K562 (cell line): ENCODE results near the gene MYMK. TPM values are rescaled to one million over a fixed set of nuclear protein-coding genes. Genes with fewer than 3 reads are reported as not detected.

Experiments
- DPF2 ChIP-seq: fragments of 450-650 bp; IDR thresholded peaks from 2 replicates; pipeline ENCODE4 v1.6.1; 2016
- EGR1 ChIP-seq: fragments of 450-650 bp; conservative IDR thresholded peaks from 2 replicates; pipeline ENCODE4 v1.6.1; 2017; ENCODE audit warnings: mild to moderate bottlenecking
- ELF1 ChIP-seq: fragments of 200-800 bp; sonication (Bioruptor generic); IDR thresholded peaks from 2 replicates; pipeline ENCODE4 v1.6.1; 2016; ENCODE audit warnings: missing genetic modification characterization, missing compliant biosample characterization
- FOS ChIP-seq: IDR thresholded peaks from 3 replicates; pipeline ENCODE4 v1.6.1; 2011; ENCODE audit not compliant: insufficient read length; ENCODE audit errors: extremely low read depth
- JUND ChIP-seq, 2 experiments: IDR thresholded peaks; 2 replicates in 1 of 2; 3 replicates in 1 of 2; pipeline ENCODE4 v1.6.1; 2011; ENCODE audit warnings: borderline replicate concordance in 2 of 2, low read depth in 2 of 2, low read length in 2 of 2, improper control_type of control experiment in 1 of 2, missing biosample characterization in 1 of 2, missing genetic modification characterization in 1 of 2, missing genetic modification reagents in 1 of 2
- LEF1 ChIP-seq: fragments of 450-650 bp; IDR thresholded peaks from 2 replicates; pipeline ENCODE4 v1.6.1; 2016; ENCODE audit warnings: mild to moderate bottlenecking
- NELFE ChIP-seq: IDR thresholded peaks from 2 replicates; pipeline ENCODE4 v1.6.1; 2011; ENCODE audit warnings: mild to moderate bottlenecking; ENCODE audit not compliant: insufficient read depth, insufficient read length
- NFIC ChIP-seq: fragments of 450-650 bp; IDR thresholded peaks from 2 replicates; pipeline ENCODE4 v1.6.1; 2017; ENCODE audit warnings: mild to moderate bottlenecking, inconsistent platforms
- TCF7 ChIP-seq: sonication (generic); IDR thresholded peaks from 2 replicates; pipeline ENCODE4 v1.6.1; 2016; ENCODE audit warnings: antibody characterized with exemption, borderline replicate concordance
- TEAD4 ChIP-seq, 2 experiments: sonication (generic) in 1 of 2; formaldehyde crosslinking in 1 of 2; IDR thresholded peaks; 2 replicates each; pipeline versions ENCODE4 v1.6.1 to v1.8.0; 2012 to 2022; ENCODE audit warnings: borderline replicate concordance in 1 of 2, inconsistent platforms in 1 of 2, low read length in 1 of 2, mild to moderate bottlenecking in 1 of 2, missing genetic modification reagents in 1 of 2
- TGIF2 ChIP-seq: sonication (generic); formaldehyde crosslinking; IDR thresholded peaks from 2 replicates; pipeline ENCODE4 v1.8.1; 2022; ENCODE audit warnings: mild to moderate bottlenecking, missing genetic modification reagents, moderate library complexity
- TRIM28 ChIP-seq: fragments of 450-650 bp; IDR thresholded peaks from 2 replicates; pipeline ENCODE4 v1.6.1; 2017
- ZKSCAN1 ChIP-seq: fragments of 150-350 bp; IDR thresholded peaks from 2 replicates; pipeline ENCODE4 v1.6.1; 2016; ENCODE audit warnings: low read depth, low read length
- ZNF354B ChIP-seq: fragments of 250-450 bp; sonication (Bioruptor Pico); IDR thresholded peaks from 2 replicates; pipeline ENCODE4 v1.4.0; 2020
- ZNF583 ChIP-seq: fragments of 250-450 bp; sonication (Bioruptor Pico); IDR thresholded peaks from 2 replicates; pipeline ENCODE4 v1.4.0; 2020
- polyA plus RNA-seq, 8 experiments: library from polyadenylated mRNA; depleted of rRNA in 4 of 8; stranded (reverse) in 5 of 8; unstranded in 3 of 8; fragments of >200 nt; fragmentation: Nextera tagmentation in 2 of 8; fragmentation: Illumina TruSeq in 1 of 8; extraction: Ambion mirVana in 2 of 8; extraction: Trizol in 1 of 8; gene quantifications; 2 replicates each; pipeline versions ENCODE4 v1.2.1 to v1.2.3, GENCODE V29; 2011 to 2014; ENCODE audit warnings: inconsistent platforms in 1 of 8, missing spikeins in 1 of 8
- total RNA-seq, 7 experiments: library from RNA; depleted of rRNA in 6 of 7; stranded (reverse); fragments of >200 nt in 6 of 7; fragmentation: Illumina TruSeq in 2 of 7; extraction: Trizol in 2 of 7; gene quantifications; 2 replicates each; pipeline versions ENCODE4 v1.2.1 to v1.2.3, GENCODE V29; 2011 to 2021; ENCODE audit warnings: low replicate concordance in 1 of 7
- TF ChIP-seq, protein P1 (sequence below): fragments of 250-450 bp; sonication (Bioruptor Pico); IDR thresholded peaks from 2 replicates; pipeline ENCODE4 v1.4.0; 2020
- TF ChIP-seq, protein P2 (sequence below): fragments of 200-800 bp; sonication (Bioruptor generic); IDR thresholded peaks from 2 replicates; pipeline ENCODE4 v1.6.1; 2017; ENCODE audit warnings: missing genetic modification characterization, missing compliant biosample characterization
- TF ChIP-seq, protein P3 (sequence below): fragments of 450-650 bp; IDR thresholded peaks from one replicate; pipeline ENCODE4 v1.6.1; 2018; ENCODE audit warnings: mild to moderate bottlenecking, moderate library complexity; ENCODE audit not compliant: partially characterized antibody

MYMK gene
- total and polyA plus RNA-seq, 9 of the 15 experiments (the other 6 are each of a cell fraction or from before 2014, with no cell fraction given) = not detected

DNA sequence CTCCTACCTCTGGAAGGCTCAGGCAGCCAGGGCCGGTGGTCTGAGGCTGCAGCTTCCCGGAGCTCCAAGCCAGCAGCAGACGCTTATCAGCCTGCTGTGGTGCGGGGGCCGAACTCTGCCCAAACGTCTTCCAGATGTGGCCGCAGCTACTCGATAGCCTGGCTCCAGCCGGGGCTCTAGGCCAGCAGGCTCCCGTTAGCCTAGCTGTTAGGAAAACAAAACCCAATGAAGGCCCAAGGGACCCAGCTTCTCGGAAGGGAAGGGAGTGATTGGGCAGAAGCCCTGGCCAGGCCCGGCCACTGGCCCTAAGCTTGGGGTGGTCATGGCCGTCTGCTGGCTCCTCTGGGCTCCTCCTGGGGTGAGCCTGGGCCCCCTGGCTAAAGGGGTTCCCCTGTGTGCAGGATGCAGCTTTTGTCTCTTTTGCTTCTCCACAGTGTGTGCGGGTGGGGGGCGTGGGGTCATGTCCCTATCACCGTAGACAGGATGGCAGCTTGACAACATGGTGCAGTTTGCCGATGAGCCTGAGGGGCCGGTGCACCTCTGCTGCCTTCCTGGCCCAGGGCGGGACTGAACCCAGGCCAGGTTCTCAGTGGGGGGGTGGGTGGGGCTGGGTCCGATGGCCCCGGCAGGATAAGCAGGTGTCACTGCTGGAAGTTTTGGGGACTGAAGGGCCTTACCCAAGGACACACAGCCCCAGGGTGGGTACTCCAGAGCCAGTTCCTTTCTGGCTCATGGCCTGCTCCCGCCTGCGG lies 18.7 kb downstream of the MYMK start (continued):
- TF ChIP-seq, protein P1, sequence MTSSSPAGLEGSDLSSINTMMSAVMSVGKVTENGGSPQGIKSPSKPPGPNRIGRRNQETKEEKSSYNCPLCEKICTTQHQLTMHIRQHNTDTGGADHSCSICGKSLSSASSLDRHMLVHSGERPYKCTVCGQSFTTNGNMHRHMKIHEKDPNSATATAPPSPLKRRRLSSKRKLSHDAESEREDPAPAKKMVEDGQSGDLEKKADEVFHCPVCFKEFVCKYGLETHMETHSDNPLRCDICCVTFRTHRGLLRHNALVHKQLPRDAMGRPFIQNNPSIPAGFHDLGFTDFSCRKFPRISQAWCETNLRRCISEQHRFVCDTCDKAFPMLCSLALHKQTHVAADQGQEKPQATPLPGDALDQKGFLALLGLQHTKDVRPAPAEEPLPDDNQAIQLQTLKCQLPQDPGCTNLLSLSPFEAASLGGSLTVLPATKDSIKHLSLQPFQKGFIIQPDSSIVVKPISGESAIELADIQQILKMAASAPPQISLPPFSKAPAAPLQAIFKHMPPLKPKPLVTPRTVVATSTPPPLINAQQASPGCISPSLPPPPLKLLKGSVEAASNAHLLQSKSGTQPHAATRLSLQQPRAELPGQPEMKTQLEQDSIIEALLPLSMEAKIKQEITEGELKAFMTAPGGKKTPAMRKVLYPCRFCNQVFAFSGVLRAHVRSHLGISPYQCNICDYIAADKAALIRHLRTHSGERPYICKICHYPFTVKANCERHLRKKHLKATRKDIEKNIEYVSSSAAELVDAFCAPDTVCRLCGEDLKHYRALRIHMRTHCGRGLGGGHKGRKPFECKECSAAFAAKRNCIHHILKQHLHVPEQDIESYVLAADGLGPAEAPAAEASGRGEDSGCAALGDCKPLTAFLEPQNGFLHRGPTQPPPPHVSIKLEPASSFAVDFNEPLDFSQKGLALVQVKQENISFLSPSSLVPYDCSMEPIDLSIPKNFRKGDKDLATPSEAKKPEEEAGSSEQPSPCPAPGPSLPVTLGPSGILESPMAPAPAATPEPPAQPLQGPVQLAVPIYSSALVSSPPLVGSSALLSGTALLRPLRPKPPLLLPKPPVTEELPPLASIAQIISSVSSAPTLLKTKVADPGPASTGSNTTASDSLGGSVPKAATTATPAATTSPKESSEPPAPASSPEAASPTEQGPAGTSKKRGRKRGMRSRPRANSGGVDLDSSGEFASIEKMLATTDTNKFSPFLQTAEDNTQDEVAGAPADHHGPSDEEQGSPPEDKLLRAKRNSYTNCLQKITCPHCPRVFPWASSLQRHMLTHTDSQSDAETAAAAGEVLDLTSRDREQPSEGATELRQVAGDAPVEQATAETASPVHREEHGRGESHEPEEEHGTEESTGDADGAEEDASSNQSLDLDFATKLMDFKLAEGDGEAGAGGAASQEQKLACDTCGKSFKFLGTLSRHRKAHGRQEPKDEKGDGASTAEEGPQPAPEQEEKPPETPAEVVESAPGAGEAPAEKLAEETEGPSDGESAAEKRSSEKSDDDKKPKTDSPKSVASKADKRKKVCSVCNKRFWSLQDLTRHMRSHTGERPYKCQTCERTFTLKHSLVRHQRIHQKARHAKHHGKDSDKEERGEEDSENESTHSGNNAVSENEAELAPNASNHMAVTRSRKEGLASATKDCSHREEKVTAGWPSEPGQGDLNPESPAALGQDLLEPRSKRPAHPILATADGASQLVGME (CRISPR knock-in tag) = no peak
- TF ChIP-seq ZKSCAN1 = no peak
- TF ChIP-seq ZNF583 (CRISPR knock-in tag) = no peak
- TF ChIP-seq ZNF354B (CRISPR knock-in tag) = no peak
- no peak for TF ChIP-seq JUND (IDR thresholded peaks at IDR 0.05; ENCODE audit: borderline replicate concordance, low read depth, low read length)
- no peak for TF ChIP-seq JUND (tag; IDR thresholded peaks at IDR 0.05; ENCODE audit: borderline replicate concordance, low read depth, low read length)
- peak; percentile 71 for TF ChIP-seq EGR1
- TF ChIP-seq NELFE = no peak
- 0 out of 2 replicates have a peak, but pooled peaks have one; percentile 47 for TF ChIP-seq TCF7
- no peak for TF ChIP-seq TRIM28
- peak; percentile 68 for TF ChIP-seq NFIC
- TF ChIP-seq TEAD4 (IDR thresholded peaks at IDR 0.05; ENCODE audit: low read length) = peak; percentile 77
- TF ChIP-seq TEAD4 (CRISPR knock-in tag; IDR thresholded peaks at IDR 0.05; ENCODE audit: borderline replicate concordance) = no peak
- TF ChIP-seq, protein P2, sequence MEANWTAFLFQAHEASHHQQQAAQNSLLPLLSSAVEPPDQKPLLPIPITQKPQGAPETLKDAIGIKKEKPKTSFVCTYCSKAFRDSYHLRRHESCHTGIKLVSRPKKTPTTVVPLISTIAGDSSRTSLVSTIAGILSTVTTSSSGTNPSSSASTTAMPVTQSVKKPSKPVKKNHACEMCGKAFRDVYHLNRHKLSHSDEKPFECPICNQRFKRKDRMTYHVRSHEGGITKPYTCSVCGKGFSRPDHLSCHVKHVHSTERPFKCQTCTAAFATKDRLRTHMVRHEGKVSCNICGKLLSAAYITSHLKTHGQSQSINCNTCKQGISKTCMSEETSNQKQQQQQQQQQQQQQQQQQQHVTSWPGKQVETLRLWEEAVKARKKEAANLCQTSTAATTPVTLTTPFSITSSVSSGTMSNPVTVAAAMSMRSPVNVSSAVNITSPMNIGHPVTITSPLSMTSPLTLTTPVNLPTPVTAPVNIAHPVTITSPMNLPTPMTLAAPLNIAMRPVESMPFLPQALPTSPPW (CRISPR knock-in tag) = peak; percentile 75
- no peak for TF ChIP-seq ELF1 (tag)
- no peak for TF ChIP-seq FOS
- TF ChIP-seq TGIF2 (CRISPR knock-in tag) = no peak
- 0 out of 2 replicates have a peak, but pooled peaks have one; percentile 21 for TF ChIP-seq LEF1
- TF ChIP-seq, protein P3, sequence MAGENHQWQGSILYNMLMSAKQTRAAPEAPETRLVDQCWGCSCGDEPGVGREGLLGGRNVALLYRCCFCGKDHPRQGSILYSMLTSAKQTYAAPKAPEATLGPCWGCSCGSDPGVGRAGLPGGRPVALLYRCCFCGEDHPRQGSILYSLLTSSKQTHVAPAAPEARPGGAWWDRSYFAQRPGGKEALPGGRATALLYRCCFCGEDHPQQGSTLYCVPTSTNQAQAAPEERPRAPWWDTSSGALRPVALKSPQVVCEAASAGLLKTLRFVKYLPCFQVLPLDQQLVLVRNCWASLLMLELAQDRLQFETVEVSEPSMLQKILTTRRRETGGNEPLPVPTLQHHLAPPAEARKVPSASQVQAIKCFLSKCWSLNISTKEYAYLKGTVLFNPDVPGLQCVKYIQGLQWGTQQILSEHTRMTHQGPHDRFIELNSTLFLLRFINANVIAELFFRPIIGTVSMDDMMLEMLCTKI = no peak
- TF ChIP-seq DPF2 = peak; percentile 60; the same call in 1 of the 2 replicates
